ENCODE measurements around the gene SERTM1. TPM values are rescaled to one million over a fixed set of nuclear protein-coding genes. Genes with fewer than 3 reads are reported as not detected.

SERTM1 gene
- total and polyA plus RNA-seq, 10 of the 15 experiments (the other 5 are each of a cell fraction or from before 2014, with no cell fraction given), result not detected

DNA sequence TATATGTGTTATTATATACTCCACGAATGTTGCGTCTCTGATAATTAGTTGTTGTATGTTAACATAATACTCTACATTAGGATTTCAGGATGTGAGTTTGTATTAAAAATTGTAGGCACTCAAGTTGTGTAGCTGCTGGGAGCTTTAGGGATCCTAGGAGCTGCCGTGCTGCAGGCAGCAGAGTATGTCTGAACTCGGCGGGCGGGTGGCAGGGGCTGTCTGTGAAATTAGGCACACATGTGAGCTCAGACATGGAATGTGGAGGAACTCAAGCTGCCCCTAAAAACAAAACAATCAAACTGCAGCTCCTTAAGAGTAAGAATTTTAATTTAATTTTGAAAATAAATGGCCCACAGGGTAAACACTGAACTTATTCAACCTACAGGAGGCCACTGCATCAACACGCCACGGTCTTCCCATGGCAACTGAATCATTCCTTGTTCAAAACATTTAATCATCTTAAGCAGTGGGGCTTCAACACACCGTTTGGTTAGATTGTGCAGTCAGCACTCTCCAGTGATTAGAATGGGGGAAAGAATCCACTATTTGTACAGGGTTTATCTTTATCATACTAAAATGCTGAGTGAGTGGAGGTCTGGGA, 22.7 kb downstream of the SERTM1 start:
- RAD21 ChIA-PET (ENCODE audit: unreplicated experiment), result no interaction called here
- Histone ChIP-seq H3K27ac (ENCODE audit: control insufficient read depth, insufficient read depth) (no peak overlapping the region), H3K36me3 (ENCODE audit: control insufficient read depth in 2 of 2, insufficient read depth in 2 of 2, low read length in 1 of 2) (no peaks in the 10 kb centered on the region), H3K4me1 (ENCODE audit: control insufficient read depth, insufficient read depth, low read length) (no peaks in the 10 kb centered on the region), H3K79me2 (ENCODE audit: control insufficient read depth, insufficient read depth, low read length) (no peaks in the 10 kb centered on the region), H3K27me3 (replicated peaks in 1 of 2; ENCODE audit: control insufficient read depth in 2 of 2, insufficient read depth in 2 of 2, low read length in 1 of 2) (no peaks in the 10 kb centered on the region), H2AFZ (ENCODE audit: control insufficient read depth, low read depth, low read length) (no peak overlapping the region), H3K4me3 (no peak overlapping the region), H3K4me2 (ENCODE audit: control insufficient read depth, insufficient read depth) (no peak overlapping the region), H3K9me3 (replicated peaks; ENCODE audit: control insufficient read depth, insufficient read depth, low read length) (no peaks in the 10 kb centered on the region), H3K9ac (ENCODE audit: control insufficient read depth, insufficient read depth, low read length) (no peak overlapping the region), H4K20me1 (ENCODE audit: control insufficient read depth, insufficient read depth) (no peaks in the 10 kb centered on the region)
- DNase-seq (ENCODE audit: low read depth, low spot score), result no peak
- WGBS (ENCODE audit: insufficient coverage, insufficient replicate concordance, low lambda C conversion rate, missing lambda C conversion rate), result 32% methylated on average over 9 of the region's 9 CpGs
- SMC1A ChIA-PET (ENCODE audit: uncharacterized antibody, unreplicated experiment), result no interaction called here
- CTCF ChIA-PET, result interaction anchor here (1.4 kb wide), 1 partner anchor 10 kb away, joined by 5 read pairs; no protein-coding TSS in a partner anchor
- TF ChIP-seq POLR2A (IDR thresholded peaks at IDR 0.05; ENCODE audit: low read depth, low read length) (no peak), MAX (IDR thresholded peaks at IDR 0.05; ENCODE audit: low read depth, low read length) (no peak), RAD21 (IDR thresholded peaks at IDR 0.05; ENCODE audit: insufficient read depth, low read depth, low read length) (no peak), PKNOX1 (IDR thresholded peaks at IDR 0.05) (no peak), STAT3 (IDR thresholded peaks at IDR 0.05; ENCODE audit: low read depth, low read length) (no peak), ESRRA (IDR thresholded peaks at IDR 0.05; ENCODE audit: low read length) (no peak), EZH2 (IDR thresholded peaks at IDR 0.05; ENCODE audit: borderline replicate concordance, control insufficient read depth, low read depth, low read length) (no peak), JUND (IDR thresholded peaks at IDR 0.05; ENCODE audit: low read depth, low read length) (no peak), RB1 (IDR thresholded peaks at IDR 0.05; ENCODE audit: borderline replicate concordance) (no peak), FOS (IDR thresholded peaks at IDR 0.05; ENCODE audit: borderline replicate concordance, extremely low read depth, insufficient read length) (no peak)
- TF ChIP-seq, protein P1, sequence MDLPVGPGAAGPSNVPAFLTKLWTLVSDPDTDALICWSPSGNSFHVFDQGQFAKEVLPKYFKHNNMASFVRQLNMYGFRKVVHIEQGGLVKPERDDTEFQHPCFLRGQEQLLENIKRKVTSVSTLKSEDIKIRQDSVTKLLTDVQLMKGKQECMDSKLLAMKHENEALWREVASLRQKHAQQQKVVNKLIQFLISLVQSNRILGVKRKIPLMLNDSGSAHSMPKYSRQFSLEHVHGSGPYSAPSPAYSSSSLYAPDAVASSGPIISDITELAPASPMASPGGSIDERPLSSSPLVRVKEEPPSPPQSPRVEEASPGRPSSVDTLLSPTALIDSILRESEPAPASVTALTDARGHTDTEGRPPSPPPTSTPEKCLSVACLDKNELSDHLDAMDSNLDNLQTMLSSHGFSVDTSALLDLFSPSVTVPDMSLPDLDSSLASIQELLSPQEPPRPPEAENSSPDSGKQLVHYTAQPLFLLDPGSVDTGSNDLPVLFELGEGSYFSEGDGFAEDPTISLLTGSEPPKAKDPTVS (IDR thresholded peaks at IDR 0.05; ENCODE audit: low read depth, low read length), result no peak
- no peak for ATAC-seq
- intact Hi-C loops (cut with micrococcal nuclease; ENCODE audit: unreplicated experiment), result loop anchor here (10.0 kb wide), 1 partner anchor 62 kb away; no protein-coding TSS in a partner anchor
- no peak for FAIRE-seq
- POLR2A ChIA-PET, result no interaction called here
- in situ Hi-C loops (cut with MboI), result no loop called here
- BruUV-seq (replicated peaks), result no TSS peak

Data from GM12878 (cell line).